Activated CD8-positive, alpha-beta memory T cell treated with anti-CD3 and anti-CD28 coated beads for 1 hour (primary cell): Measurements from ENCODE around the gene ITGAD.

Source experiments
- DNase-seq, 2 donors: peaks; one replicate each; pipeline ENCODE4 v3.0.0-alpha.2; 2020; ENCODE audit warnings: low read depth in 1 of 2; ENCODE audit errors: extremely low read depth in 1 of 2

The ITGAD gene

DNA sequence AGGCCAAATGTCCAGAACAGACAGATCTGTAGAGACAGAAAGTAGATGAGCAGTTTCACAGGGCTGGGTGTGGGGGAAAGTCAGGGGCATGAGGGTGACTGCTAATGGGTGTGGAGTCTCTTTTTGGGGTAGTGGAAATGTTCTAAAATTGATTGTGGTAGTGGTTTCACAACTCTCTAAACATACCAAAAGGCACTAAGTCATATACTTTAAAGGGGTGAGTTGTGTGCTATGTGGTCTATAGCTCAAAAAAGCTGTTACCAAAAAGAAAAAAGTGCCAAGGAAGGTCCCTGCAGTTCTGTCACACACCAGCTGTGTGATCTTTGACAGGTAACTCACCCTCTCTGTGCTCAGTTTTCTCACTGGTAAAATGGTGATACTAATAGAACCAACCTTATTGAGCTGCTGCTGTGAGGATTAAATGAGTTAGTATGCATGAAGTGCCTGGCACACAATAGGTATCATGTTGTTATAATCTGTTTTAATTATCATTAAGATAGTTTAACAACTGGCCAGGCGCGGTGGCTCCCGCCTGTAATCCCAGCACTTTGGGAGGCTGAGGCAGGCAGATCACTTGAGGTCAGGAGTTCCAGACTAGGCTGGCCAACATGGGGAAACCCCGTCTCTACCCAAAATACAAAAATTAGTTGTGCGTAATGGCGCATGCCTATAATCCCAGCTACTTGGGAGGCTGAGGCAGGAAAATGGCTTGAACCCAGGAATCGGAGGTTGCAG is 27.8 kb upstream of the ITGAD start:
- no peak for DNase-seq

DNA sequence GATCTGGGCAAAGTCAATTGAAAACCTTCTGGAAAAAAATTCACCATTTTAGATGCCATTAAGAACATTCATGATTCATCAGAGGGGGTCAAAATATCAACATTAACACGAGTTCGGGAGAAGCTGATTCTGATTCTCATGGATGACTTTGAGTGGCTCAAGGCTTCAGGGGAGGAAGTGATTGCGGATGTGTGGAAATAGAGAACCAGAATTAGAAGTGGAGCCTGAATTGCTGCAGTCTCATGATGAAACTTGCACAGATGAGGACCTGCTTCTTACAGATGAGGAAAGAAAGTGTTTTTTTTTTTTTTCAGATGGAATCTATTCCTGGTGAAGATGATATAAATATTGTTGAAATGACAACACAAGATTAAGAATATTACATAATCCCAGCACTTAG is 25.3 kb upstream of the ITGAD start:
- no peak for DNase-seq

DNA sequence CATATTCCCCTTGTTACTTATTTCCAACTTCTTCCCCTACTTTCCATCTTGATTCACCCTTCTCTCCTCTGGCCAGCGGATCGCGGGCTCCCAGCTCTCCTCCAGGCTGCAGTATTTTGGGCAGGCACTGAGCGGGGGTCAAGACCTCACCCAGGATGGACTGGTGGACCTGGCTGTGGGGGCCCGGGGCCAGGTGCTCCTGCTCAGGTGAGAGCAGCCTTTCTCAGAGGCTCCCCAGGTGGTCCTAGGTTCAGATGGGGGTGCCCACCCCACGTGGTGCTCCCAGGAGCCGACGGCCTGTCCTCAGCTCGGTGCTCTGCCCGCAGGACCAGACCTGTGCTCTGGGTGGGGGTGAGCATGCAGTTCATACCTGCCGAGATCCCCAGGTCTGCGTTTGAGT is 22.1 kb upstream of the ITGAD start:
- DNase-seq, result no peak

DNA sequence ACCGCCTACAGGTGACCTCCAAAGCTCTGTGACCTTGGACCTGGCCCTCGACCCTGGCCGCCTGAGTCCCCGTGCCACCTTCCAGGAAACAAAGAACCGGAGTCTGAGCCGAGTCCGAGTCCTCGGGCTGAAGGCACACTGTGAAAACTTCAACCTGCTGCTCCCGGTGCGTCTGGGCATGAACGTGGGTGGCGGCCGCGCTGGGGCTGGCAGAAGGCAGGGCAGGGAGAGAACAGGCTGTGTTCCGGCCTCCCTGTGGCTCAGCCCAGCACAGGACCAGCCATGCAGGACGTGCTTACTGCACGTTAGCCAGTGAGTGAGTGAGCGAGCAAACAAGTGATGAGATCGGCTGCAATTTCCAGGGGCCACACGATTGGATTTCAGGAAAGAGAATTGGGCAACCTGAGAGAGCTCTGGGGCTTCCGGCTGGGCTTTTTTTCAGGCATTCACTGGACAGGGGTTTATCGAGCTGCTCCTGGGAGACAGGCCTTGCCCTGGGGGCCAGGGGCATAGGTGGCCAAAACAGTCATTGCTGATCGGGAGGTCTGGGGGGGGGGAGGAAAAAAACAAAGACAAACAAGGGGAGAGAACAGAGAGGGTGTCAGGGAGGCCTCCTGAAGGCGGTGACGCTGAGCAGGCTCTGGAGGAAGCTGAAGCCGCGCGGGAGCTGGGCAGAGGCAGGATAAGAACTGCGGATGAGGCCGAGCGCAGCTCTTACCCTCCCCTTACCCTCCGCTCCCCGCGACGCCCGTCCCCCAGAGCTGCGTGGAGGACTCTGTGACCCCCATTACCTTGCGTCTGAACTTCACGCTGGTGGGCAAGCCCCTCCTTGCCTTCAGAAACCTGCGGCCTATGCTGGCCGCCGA is 21.3 kb upstream of the ITGAD start:
- no peak for DNase-seq

DNA sequence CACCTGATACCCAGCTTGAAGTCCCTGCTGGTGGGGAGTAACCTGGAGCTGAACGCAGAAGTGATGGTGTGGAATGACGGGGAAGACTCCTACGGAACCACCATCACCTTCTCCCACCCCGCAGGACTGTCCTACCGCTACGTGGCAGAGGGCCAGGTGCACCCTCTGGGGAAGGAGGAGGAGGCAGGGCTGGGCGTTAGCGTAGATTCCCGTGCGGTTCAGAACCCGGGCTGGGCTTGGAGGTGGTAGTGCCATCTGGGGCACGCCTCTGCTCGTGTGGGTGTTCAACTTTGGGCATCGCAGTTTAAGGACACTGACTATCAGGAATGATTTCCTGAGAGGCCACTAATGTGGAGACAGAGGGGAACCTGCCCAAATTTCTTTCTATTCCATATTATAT is 19.9 kb upstream of the ITGAD start:
- no peak for DNase-seq

DNA sequence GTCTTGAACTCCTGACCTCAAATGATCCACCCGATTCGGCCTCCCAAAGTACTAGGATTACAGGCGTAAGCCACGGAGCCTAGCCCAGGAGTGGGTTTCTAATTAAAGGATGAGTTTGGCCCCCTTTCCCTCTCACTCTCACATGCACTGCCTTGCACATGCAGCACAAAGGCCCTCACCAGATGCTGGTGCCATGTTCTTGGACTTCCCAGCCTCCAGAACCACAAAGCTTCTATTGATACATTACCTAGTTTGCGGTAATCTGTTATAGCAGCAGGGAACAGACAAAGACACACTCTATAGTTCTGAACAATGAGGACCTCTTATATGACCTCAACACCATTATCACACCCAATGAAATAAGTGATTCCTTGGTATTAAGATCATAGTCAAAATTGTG is 17.9 kb upstream of the ITGAD start:
- no peak for DNase-seq

DNA sequence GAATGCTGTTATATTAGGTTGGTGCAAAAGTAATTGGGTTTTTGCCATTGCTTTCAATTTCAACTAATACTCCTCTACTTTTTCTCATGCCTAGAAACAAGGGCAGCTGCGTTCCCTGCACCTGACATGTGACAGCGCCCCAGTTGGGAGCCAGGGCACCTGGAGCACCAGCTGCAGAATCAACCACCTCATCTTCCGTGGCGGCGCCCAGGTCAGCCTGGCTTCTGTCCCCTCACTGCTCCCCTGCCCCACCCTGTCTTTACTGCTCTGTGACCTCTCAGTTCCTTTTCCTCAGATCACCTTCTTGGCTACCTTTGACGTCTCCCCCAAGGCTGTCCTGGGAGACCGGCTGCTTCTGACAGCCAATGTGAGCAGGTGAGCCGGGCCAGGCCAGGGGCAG is 16.4 kb upstream of the ITGAD start:
- no peak for DNase-seq

DNA sequence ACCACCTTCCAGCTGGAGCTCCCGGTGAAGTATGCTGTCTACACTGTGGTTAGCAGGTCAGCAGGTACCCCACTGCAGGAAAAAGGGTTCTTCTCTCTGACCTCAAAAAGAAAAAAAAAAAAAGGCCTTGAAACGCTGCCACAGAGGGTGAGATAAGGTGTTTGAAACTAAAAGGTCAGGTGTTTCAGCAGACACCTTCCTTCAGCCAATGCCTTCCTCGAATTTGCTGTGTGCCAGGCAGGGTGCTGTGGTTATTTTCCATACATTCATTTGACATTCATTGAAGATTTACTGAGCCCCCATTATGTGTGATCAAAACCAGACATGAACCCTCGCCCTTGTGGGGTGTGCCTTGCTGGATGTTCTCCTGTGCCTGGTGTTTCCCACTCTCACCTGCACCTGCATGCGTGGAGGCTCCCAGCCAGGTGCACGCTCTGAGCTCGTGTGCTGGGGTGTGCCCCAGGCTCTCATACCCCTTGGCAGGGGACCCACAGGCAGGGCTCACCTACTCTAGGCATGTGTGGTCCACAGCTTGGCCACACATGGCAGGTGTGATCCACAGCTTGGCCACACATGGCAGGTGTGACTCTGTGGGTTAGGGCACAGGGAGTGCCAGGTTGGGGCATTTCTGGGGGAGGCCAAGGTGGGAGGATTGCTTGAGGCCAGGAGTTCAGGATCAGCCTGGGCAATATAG is 15.8 kb upstream of the ITGAD start:
- no peak for DNase-seq

DNA sequence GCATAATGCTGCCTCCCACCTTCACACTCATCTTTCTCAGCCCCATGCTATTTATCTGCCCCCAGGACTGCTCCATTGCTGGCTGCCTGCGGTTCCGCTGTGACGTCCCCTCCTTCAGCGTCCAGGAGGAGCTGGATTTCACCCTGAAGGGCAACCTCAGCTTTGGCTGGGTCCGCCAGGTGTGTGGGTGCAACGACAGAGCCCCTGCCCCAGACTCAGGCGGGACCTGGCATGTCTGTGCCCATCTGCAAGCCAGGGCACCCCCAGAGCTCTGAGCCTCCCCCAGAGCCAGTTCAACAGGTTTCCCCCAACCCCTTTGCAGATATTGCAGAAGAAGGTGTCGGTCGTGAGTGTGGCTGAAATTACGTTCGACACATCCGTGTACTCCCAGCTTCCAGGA is 12.9 kb upstream of the ITGAD start:
- DNase-seq, result no peak

DNA sequence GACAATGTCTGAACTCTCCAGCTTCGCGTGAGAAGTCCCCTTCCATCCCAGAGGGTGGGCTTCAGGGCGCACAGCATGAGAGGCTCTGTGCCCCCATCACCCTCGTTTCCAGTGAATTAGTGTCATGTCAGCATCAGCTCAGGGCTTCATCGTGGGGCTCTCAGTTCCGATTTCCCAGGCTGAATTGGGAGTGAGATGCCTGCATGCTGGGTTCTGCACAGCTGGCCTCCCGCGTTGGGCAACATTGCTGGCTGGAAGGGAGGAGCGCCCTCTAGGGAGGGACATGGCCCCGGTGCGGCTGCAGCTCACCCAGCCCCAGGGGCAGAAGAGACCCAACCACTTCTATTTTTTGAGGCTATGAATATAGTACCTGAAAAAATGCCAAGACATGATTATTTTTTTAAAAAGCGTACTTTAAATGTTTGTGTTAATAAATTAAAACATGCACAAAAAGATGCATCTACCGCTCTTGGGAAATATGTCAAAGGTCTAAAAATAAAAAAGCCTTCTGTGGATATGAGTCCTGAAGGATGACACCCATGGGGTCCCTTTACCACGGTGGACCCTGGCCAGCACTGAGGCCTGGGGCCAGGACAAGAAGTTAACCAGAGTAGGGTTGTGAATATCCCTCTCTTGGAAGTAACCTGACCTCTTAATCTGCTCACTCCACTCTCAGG is 10.5 kb upstream of the ITGAD start:
- peak; percentile 3 to 44 for DNase-seq

DNA sequence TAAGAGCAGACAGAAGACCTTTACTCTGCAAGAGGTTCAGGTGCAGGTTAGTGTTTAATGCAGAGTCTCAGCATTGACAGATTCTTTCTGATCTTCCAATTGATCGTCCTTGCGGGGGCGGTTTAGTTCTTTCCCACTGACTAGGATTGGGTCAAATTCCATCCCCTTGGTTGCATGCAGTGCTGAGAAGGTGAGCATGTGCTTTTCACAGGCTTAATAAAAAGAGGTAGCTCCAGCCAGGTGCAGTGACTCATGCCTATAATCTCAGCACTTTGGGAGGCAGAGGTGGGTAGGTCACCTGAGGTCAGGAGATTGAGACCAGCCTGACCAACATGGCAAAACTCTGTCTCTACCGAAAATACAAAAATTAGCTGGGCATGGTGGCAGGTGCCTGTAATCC is 7.5 kb upstream of the ITGAD start:
- no peak for DNase-seq

DNA sequence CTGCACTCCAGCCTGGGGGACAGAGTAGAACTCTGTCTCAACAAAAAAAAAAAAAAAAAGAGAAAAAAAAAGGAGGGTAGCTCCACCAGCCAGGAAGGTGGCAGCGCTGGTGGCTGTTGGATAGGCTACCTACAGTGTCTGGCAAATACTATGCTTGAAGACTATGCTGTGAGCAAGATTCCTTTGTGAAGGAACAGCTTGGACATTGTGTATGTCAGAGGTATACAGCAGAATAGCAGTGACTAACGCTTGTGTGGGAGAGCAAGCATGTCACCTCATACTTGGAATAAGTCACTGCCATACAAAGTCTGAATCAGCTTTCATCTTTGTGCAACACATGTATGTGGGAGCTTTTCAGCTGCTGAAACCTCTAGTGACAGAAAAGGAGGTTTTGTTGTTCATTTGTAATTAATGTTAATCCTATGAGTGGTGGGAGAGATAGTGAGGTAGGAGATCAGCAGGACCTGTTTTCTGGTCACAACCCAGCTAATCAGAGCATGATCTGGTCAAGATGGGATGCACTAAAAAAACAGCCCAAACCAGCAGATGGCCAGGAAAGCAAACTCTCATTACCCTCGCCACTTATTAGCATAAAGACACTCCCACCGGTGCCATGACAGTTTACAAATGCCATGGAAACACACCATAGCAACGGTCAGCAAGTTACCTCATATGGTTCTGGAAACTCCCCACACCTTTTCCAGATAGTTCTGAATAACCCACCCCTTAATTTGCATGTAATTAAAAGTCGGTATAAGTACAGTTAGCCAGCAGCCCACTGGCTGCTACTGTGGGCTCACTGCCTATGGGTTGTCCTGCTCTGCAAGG is 6.8 kb upstream of the ITGAD start:
- DNase-seq, result no peak

DNA sequence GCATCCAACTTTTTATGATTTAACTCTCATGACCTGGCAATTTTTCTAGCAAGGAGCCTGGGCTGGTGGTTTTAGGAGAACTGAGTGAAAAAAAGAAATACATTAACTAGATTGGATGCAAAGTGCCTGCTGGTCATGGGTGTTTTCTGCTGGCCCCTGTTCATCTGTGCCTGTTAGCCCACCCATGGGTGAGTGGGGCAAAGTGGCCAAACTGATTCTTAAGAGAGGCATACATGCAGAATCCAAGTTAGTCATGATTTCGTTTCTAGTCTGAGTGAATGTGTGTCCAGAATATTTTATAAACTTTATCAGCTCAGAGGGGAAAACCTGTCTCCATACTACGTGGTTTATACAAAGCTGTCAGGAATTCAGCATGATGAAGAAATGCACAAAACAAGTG is 4.6 kb upstream of the ITGAD start:
- DNase-seq, result no peak

DNA sequence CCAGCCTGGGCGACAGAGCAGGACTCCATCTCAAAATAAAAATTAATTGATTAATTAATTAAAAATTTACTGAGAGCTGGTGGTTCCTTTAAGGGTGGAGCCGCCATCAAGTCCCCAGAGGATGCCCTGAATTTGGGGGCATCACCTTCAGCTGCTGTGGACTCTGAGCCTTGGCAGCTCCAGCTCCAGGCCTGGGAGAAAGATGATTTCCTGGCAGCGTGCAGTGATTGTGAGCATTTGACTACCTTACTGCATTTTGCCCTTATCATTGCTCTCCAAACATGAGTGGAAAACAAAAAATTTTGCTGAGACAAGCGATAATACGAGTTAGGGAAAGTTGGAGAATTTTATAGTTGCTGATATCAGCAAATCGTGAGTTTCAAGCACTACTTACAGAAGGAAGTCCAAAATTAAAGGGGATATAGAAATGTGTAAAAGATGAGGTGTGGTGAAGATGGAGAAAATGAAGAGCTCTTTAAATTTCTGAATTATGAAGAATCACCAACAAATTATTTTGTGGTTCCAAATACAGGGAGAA is 2.6 kb upstream of the ITGAD start:
- no peak for DNase-seq

DNA sequence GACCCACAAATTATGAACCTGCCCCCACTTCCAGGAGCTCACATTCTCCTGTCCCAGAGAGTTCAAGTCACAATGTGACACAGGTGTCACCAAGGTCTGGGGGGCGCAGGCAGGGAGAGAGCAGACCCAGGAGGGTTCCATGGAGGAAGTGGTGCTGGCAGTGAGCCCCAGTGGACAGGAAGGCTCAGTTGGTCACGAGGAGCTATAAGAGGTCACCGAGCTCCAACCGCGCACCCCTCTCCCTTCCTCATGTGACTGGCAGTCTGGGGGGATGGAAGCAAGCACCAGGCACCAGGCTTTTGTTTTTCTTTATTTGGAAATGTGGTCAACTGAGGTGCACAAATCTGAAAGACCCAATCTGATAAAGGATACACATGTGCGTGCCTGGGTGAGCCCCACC is 2.5 kb downstream of the ITGAD start:
- DNase-seq, result no peak

DNA sequence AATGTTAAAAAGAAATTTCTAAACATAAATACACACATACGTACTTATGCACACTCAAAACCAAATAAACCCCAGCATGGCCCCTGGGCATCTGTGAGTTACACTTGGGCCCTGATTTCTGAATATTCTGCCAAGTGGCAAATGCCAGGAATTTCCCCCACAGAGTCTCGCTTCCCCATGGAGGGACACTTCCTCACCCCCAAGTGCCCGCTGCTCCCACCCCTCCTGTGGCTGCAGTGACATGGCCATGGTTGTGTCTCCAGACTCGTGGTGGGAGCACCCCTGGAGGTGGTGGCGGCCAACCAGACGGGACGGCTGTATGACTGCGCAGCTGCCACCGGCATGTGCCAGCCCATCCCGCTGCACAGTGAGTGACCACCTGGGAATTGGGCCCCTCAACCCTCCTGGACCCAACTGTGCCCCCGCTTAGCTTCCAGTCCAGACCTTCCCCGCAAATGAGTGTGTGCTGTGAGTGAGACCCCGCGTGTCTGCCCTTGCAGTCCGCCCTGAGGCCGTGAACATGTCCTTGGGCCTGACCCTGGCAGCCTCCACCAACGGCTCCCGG is 4.0 kb downstream of the ITGAD start:
- no peak for DNase-seq

DNA sequence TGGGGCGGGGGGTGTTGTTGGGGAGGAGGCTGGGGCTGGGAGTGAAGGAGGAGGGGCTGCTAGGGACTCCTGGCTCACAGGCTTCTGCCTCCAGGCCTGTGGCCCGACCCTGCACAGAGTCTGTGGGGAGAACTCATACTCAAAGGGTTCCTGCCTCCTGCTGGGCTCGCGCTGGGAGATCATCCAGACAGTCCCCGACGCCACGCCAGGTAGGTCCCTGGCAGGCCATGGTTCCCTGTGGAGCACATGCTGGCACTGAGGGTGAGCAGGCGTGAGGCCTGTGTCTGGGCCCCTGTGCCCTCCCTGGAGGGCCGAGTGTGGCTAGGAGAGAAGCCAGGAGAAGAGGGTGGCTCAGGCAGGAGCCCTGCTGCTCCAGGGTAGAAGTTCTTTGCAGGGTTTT is 4.6 kb downstream of the ITGAD start:
- no peak for DNase-seq

DNA sequence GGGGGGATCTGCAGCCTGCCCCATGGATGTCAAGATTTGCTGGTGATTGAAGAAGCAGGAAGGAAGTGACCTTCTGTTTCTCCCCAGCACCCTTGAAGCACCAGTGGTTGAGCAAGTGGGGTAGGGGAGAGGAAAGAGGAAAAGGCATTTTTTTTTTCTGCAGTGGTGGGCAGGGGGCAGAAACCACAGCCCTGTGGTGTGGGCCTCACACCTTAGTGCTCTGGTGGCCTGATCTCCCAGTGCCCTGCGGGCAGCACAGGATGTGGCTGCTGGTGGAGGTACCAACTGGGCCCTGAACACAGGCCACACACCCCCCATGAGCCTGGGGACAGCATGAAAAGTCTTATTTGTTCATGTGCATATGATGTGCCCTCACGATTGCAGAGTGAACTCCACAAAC is 7.1 kb downstream of the ITGAD start:
- DNase-seq, result no peak

DNA sequence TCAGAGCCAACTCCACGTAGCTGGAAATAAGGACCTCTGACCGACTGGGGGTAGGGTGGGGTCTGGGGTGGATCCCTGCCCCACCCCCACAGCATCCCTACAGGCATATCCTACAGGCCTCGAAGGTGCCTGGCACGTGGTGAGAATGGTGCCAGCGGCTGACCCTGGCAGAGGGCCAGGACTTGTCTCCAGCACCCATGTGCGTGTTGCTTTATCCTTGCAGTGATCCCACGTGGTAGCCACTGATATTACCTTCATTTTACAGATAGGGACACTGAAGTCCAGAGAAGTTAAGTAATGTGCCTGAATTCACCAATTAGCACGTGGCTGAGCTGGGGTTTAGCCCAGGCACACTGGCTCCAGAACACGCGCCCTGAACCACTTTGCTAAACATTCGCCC is 8.3 kb downstream of the ITGAD start:
- no peak for DNase-seq

DNA sequence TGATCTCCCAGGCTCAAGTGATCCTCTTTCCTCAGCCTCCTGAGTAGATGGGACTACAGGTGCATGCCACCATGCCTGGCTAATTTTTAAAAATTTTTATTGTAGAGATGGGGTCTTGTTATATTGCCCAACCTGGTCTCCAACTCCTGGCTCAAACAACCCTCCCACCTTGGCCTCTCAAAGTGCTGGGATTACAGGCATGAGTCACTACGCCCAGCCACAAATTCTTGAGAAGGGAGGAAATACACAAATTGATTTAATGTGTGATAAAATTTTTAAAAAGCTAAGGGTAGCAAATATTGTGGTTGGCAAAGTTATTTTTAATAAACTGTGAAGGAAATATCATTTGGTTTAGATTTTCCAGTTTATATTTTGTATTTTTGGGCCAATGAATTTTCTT is 9.6 kb downstream of the ITGAD start:
- DNase-seq, result no peak
